Panc1 (cell line): ENCODE data around the gene G6PC3. TPM values are rescaled to one million over a fixed set of nuclear protein-coding genes. Genes with fewer than 3 reads are reported as not detected.

ENCODE experiments used
- ATAC-seq: fragments of 200-7000 bp; cut with Tn5 transposase; 2 replicates; pipeline ENCODE4 v1.9.1; 2020; ENCODE audit warnings: mild to moderate bottlenecking, moderate library complexity
- BruUV-seq: library from RNA; stranded (reverse); fragments of 400-500 nt; replicated peaks from 2 replicates; lab custom pipeline; 2021; lab: Mats Ljungman, UMichigan
- CTCF ChIA-PET: fragments of 300-600 bp; sonication (Branson Sonifier 250); formaldehyde crosslinking; loops from one replicate; lab custom pipeline; 2022; ENCODE audit warnings: antibody characterized with exemption; lab: Charles Lee
- POLR2A ChIA-PET: fragments of 300-600 bp; sonication (Branson Sonifier 250); formaldehyde crosslinking; loops from one replicate; lab custom pipeline; 2022; ENCODE audit warnings: antibody characterized with exemption; lab: Charles Lee
- DNase-seq: peaks from one replicate; pipeline ENCODE4 v3.0.0-alpha.2; 2010; ENCODE audit warnings: low read depth, low spot score
- H3K27ac ChIP-seq: 2 replicates; pipeline ENCODE4 v1.5.1; 2011; ENCODE audit warnings: mild to moderate bottlenecking, low read length, inconsistent platforms
- H3K27me3 ChIP-seq: fragments of 200-500 bp; sonication (Bioruptor generic); 2 replicates; pipeline ENCODE4 v1.6.0; 2014; ENCODE audit warnings: low read length, inconsistent platforms; ENCODE audit not compliant: control insufficient read depth, insufficient read depth
- H3K36me3 ChIP-seq: fragments of 200-500 bp; sonication (Bioruptor generic); 2 replicates; pipeline ENCODE4 v1.5.1; 2014; ENCODE audit warnings: inconsistent platforms, mild to moderate bottlenecking, low read length, moderate library complexity; ENCODE audit not compliant: control insufficient read depth, insufficient read depth
- H3K4me1 ChIP-seq: 2 replicates; pipeline ENCODE4 v1.5.1; 2011; ENCODE audit warnings: inconsistent platforms, mild to moderate bottlenecking, low read length, moderate library complexity; ENCODE audit not compliant: control insufficient read depth, insufficient read depth
- H3K4me3 ChIP-seq, 2 experiments: 2 replicates each; pipeline ENCODE4 v1.5.1; 2011 to 2012; ENCODE audit warnings: low read depth in 2 of 2, low read length in 2 of 2, mild to moderate bottlenecking in 2 of 2, inconsistent platforms in 1 of 2, moderate library complexity in 1 of 2
- H3K9me3 ChIP-seq: fragments of 200-500 bp; sonication (Bioruptor generic); 2 replicates; pipeline ENCODE4 v1.5.1; 2014; ENCODE audit warnings: low read depth, mild to moderate bottlenecking, inconsistent platforms, low read length, moderate library complexity; ENCODE audit not compliant: control insufficient read depth, insufficient read depth
- POLR2AphosphoS5 ChIP-seq: IDR thresholded peaks from 2 replicates; pipeline ENCODE4 v1.6.1; 2012; ENCODE audit warnings: mild to moderate bottlenecking, low read depth, low read length, moderate library complexity
- SIN3A ChIP-seq: IDR thresholded peaks from 2 replicates; pipeline ENCODE4 v1.6.1; 2012; ENCODE audit warnings: low read depth, mild to moderate bottlenecking, low read length, moderate library complexity, borderline replicate concordance; ENCODE audit not compliant: insufficient read depth
- TCF7L2 ChIP-seq: IDR thresholded peaks from 2 replicates; pipeline ENCODE4 v1.6.1; 2011; ENCODE audit warnings: mild to moderate bottlenecking, low read depth, low read length, inconsistent platforms
- in situ Hi-C: cut with HindIII; loops from 2 replicates; pipeline ENCODE4 v1.10.0; 2016; ENCODE audit warnings: low sequenced_read_pairs, low pct_unique_long_range_greater_than_20kb
- intact Hi-C: fragments of 100-400 bp; cut with micrococcal nuclease; formaldehyde crosslinking; loops from one replicate; pipeline ENCODE4 v1.10.0; 2022; ENCODE audit not compliant: unreplicated experiment
- total RNA-seq: library from RNA; stranded (reverse); gene quantifications from one replicate; pipeline ENCODE4 v1.2.1, GENCODE V29; 2021; ENCODE audit not compliant: unreplicated experiment
- TF ChIP-seq, protein P1 (sequence below), 2 experiments: IDR thresholded peaks; 2 replicates each; pipeline ENCODE4 v1.6.1; 2011 to 2012; ENCODE audit warnings: low read depth in 2 of 2, control low read depth in 1 of 2, low read length in 1 of 2, mild to moderate bottlenecking in 1 of 2, moderate library complexity in 1 of 2; ENCODE audit not compliant: insufficient read depth in 1 of 2
- TF ChIP-seq, protein P2 (sequence below): fragments of 450-650 bp; IDR thresholded peaks from 2 replicates; pipeline ENCODE4 v1.5.1; 2017; ENCODE audit warnings: mild to moderate bottlenecking

The G6PC3 gene
- total RNA-seq, 1 experiment from 2014 or later = 42.7 TPM

DNA sequence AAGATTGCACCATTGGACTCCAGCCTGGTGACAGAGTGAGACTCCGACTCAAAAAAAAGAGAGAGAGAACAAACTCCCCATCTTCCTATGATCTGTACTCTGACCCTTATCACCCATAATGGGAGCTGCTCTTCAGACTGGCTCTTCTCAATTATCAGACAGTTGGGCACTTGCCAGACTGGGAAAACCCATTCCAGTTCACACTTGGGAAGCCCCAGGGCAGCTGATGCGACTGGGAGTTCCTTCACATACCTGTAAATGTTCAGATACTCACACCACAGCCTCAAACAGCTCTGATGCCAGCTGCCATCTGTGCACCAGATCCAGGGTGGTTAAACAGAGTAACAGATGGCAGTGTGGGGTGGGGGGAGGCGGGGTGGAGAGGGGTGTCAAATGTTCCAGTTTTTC lies 31.9 kb upstream of the G6PC3 start:
- Histone ChIP-seq H3K4me3 (no peak overlapping the region), H3K27ac (no peak overlapping the region), H3K4me1 (no peaks in the 10 kb centered on the region), H3K36me3 (peaks cover 5% of the 10 kb centered on the region), H3K27me3 (no peaks in the 10 kb centered on the region), H3K9me3 (no peaks in the 10 kb centered on the region)
- POLR2A ChIA-PET = no interaction called here
- in situ Hi-C loops (no loop called here), intact Hi-C loops (no loop called here)
- DNase-seq (no peak), ATAC-seq (no peak)
- TF ChIP-seq SIN3A (no peak), POLR2AphosphoS5 (no peak), TCF7L2 (no peak)
- TF ChIP-seq, protein P1, sequence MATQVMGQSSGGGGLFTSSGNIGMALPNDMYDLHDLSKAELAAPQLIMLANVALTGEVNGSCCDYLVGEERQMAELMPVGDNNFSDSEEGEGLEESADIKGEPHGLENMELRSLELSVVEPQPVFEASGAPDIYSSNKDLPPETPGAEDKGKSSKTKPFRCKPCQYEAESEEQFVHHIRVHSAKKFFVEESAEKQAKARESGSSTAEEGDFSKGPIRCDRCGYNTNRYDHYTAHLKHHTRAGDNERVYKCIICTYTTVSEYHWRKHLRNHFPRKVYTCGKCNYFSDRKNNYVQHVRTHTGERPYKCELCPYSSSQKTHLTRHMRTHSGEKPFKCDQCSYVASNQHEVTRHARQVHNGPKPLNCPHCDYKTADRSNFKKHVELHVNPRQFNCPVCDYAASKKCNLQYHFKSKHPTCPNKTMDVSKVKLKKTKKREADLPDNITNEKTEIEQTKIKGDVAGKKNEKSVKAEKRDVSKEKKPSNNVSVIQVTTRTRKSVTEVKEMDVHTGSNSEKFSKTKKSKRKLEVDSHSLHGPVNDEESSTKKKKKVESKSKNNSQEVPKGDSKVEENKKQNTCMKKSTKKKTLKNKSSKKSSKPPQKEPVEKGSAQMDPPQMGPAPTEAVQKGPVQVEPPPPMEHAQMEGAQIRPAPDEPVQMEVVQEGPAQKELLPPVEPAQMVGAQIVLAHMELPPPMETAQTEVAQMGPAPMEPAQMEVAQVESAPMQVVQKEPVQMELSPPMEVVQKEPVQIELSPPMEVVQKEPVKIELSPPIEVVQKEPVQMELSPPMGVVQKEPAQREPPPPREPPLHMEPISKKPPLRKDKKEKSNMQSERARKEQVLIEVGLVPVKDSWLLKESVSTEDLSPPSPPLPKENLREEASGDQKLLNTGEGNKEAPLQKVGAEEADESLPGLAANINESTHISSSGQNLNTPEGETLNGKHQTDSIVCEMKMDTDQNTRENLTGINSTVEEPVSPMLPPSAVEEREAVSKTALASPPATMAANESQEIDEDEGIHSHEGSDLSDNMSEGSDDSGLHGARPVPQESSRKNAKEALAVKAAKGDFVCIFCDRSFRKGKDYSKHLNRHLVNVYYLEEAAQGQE (IDR thresholded peaks at IDR 0.05; ENCODE audit: insufficient read depth in 1 of 2, low read depth in 2 of 2, low read length in 1 of 2) = no peak
- TF ChIP-seq, protein P2, sequence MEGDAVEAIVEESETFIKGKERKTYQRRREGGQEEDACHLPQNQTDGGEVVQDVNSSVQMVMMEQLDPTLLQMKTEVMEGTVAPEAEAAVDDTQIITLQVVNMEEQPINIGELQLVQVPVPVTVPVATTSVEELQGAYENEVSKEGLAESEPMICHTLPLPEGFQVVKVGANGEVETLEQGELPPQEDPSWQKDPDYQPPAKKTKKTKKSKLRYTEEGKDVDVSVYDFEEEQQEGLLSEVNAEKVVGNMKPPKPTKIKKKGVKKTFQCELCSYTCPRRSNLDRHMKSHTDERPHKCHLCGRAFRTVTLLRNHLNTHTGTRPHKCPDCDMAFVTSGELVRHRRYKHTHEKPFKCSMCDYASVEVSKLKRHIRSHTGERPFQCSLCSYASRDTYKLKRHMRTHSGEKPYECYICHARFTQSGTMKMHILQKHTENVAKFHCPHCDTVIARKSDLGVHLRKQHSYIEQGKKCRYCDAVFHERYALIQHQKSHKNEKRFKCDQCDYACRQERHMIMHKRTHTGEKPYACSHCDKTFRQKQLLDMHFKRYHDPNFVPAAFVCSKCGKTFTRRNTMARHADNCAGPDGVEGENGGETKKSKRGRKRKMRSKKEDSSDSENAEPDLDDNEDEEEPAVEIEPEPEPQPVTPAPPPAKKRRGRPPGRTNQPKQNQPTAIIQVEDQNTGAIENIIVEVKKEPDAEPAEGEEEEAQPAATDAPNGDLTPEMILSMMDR = no peak
- CTCF ChIA-PET = no interaction called here
- no TSS peak for BruUV-seq

DNA sequence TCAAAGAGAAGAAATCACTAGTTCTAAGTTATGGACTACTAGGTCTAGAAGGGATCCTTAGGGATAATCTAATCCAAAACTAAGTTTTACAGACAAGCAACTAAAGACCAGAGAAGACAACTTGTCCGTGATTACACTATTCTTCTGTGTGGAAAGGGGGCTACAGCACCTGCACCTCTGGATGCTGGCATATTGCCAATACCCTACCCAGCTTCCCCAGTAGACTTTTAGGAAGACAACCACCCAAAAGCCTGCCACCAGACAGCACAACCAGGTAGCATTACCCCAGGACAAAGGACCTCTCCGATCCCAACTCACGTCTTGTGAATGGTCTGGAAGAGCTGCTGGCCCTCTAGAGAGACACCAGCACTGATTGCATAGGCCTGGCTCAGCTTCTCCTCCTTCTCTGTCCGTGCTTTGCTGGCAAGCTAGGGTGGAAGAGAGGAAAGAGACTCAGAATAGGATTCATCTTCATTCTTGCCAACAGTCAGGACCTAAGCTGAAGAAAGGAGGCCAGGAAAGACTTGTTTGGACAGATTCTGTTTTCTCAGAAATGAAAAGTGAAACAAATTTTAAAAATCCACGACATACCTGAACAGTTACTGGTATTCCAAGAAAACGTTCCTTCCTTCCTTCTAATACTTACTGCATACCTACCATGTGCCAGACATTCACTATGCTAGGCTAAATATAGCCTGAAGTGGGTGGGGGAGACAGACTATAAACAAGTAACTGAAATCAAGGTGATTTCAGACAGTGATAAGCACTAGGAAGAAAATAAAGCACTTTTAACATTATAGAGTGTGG lies 30.5 kb upstream of the G6PC3 start:
- Histone ChIP-seq H3K4me1 (no peaks in the 10 kb centered on the region), H3K36me3 (no peaks in the 10 kb centered on the region; the same call in none of the 2 replicates), H3K4me3 (no peak overlapping the region), H3K9me3 (no peaks in the 10 kb centered on the region), H3K27me3 (no peaks in the 10 kb centered on the region), H3K27ac (no peak overlapping the region)
- BruUV-seq = TSS peak; percentile 26
- CTCF ChIA-PET = no interaction called here
- ATAC-seq (no peak), DNase-seq (no peak)
- in situ Hi-C loops = no loop called here
- TF ChIP-seq POLR2AphosphoS5 (no peak), TCF7L2 (no peak), SIN3A (no peak)
- TF ChIP-seq, protein P2 = no peak
- TF ChIP-seq, protein P1 (IDR thresholded peaks at IDR 0.05; ENCODE audit: insufficient read depth in 1 of 2, low read depth in 2 of 2, low read length in 1 of 2) = no peak
- POLR2A ChIA-PET = no interaction called here
- intact Hi-C loops = no loop called here
